ENCODE measurements around the gene ZBTB39. TPM values are rescaled to one million over a fixed set of nuclear protein-coding genes. Genes with fewer than 3 reads are reported as not detected.

Gene ZBTB39
- total RNA-seq, 1 experiment from 2014 or later, result 3.6 TPM

DNA sequence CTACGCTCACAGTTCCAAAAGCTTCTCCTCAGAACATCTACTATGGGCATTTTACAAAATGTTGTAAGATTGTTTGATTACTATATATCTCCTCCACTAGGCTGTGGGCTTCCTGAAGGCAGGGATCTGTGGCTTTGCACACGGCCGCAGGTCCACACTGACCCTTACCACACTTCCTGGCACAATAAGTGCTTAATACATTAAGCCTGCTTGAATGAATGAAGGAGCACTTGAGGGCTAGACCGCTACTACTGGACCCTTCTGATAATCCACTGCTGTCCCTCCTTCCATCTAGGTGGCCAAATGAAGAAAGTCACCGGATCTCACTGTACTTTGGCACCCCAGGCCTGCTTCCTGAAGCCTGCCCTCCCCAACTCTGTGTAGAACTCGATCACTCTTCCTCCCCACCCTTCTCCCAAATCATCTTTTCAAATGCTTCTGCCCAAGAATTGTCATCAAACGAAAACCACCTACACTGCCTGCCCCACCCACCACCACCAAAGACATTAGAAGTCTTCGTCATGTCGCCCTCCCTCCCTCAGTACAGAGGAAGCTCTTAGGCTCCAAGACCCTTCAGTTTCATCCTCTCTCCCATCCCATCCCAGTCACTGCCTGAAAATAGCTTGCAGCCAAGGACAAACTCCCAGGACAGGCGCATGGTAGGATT lies 596 bp upstream of the ZBTB39 start:
- Histone ChIP-seq H3K4me2 (ENCODE audit: low read length) (peak overlapping the region; percentile 72), H3K9ac (ENCODE audit: low read length) (no peak overlapping the region), H2AFZ (ENCODE audit: low read length) (peak overlapping the region; percentile 68), H3F3A (ENCODE audit: low read length, unreplicated experiment) (peaks cover 3% of the 10 kb centered on the region), H3K4me3 (ENCODE audit: low read length) (peak overlapping the region; percentile 54), H3K79me2 (ENCODE audit: low read length) (peaks cover 36% of the 10 kb centered on the region), H3K4me1 (ENCODE audit: insufficient read depth, low read length) (peaks cover 23% of the 10 kb centered on the region), H3K9me2 (replicated peaks; ENCODE audit: low read length) (no peaks in the 10 kb centered on the region), H3K36me3 (ENCODE audit: low read depth, low read length) (peaks cover 16% of the 10 kb centered on the region; the same call in 1 of the 2 replicates), H3K27ac (ENCODE audit: low read length) (no peak overlapping the region), H3K27me3 (ENCODE audit: low read length) (no peaks in the 10 kb centered on the region), H4K20me1 (ENCODE audit: low read length) (no peaks in the 10 kb centered on the region), H3K9me3 (ENCODE audit: low read length) (no peaks in the 10 kb centered on the region)
- no peak for TF ChIP-seq CTCF (conservative IDR thresholded peaks at IDR 0.05; ENCODE audit: low read depth, low read length)
- TF ChIP-seq EZH2 (IDR thresholded peaks at IDR 0.05; ENCODE audit: low read length, unreplicated experiment), result no peak
- TF ChIP-seq EZH2phosphoT487 (IDR thresholded peaks at IDR 0.05; ENCODE audit: borderline replicate concordance, low read length), result no peak
- intact Hi-C loops (cut with micrococcal nuclease), result loop anchor here (5.0 kb wide), 1 partner anchor 250 kb away; no protein-coding TSS in a partner anchor
- BruUV-seq (replicated peaks), result no TSS peak
- ATAC-seq (no peak), DNase-seq (no peak)
- POLR2A ChIA-PET (ENCODE audit: unreplicated experiment), result no interaction called here
- CTCF ChIA-PET, result interaction anchor here (0.5 kb wide), 1 partner anchor 1011 kb away, joined by 6 read pairs; no protein-coding TSS in a partner anchor

DNA sequence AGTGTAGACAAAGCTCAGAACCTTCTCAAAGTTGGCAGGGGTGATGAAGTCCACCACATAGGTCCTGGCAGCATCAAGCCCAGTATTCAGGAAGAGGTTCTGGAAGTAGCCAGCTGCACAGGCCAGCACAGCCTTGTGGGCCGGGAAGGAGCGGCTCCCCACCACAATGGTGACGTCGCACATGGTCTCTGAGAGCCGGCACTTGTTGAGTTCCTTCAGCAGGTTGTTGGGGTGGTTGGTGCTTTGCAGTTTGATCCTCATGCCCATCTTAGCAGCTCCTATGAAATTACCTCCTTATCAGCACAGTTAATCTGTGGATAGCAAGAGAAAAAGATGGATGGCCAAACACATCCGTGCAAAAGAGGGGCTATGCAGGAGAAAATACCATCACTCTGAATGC lies 1.7 kb downstream of the ZBTB39 start:
- no TSS peak for BruUV-seq (replicated peaks)
- no peak for ATAC-seq
- Histone ChIP-seq H4K20me1 (ENCODE audit: low read length) (no peaks in the 10 kb centered on the region), H3K4me1 (ENCODE audit: insufficient read depth, low read length) (peaks cover 31% of the 10 kb centered on the region), H3K4me3 (ENCODE audit: low read length) (no peak overlapping the region), H3K9ac (ENCODE audit: low read length) (no peak overlapping the region), H3K36me3 (ENCODE audit: low read depth, low read length) (peaks cover 19% of the 10 kb centered on the region; the same call in 1 of the 2 replicates), H2AFZ (ENCODE audit: low read length) (no peak overlapping the region), H3K9me2 (replicated peaks; ENCODE audit: low read length) (no peaks in the 10 kb centered on the region), H3K27me3 (ENCODE audit: low read length) (no peaks in the 10 kb centered on the region), H3K27ac (ENCODE audit: low read length) (no peak overlapping the region), H3F3A (ENCODE audit: low read length, unreplicated experiment) (peaks cover 3% of the 10 kb centered on the region), H3K79me2 (ENCODE audit: low read length) (peaks cover 49% of the 10 kb centered on the region), H3K9me3 (ENCODE audit: low read length) (no peaks in the 10 kb centered on the region), H3K4me2 (ENCODE audit: low read length) (peak overlapping the region; percentile 88)
- ChIA-PET CTCF (no interaction called here), POLR2A (ENCODE audit: unreplicated experiment) (no interaction called here)
- intact Hi-C loops (cut with micrococcal nuclease), result loop anchor here (5.0 kb wide), 1 partner anchor 247 kb away; no protein-coding TSS in a partner anchor
- no peak for DNase-seq
- TF ChIP-seq EZH2phosphoT487 (IDR thresholded peaks at IDR 0.05; ENCODE audit: borderline replicate concordance, low read length) (no peak), CTCF (conservative IDR thresholded peaks at IDR 0.05; ENCODE audit: low read depth, low read length) (no peak), EZH2 (IDR thresholded peaks at IDR 0.05; ENCODE audit: low read length, unreplicated experiment) (no peak)

GRCh38 chr12:57003395-57003794 lies 3.0 kb downstream of the ZBTB39 start:
- no peak overlapping the region for H3K27ac ChIP-seq (ENCODE audit: low read length)
- no peaks in the 10 kb centered on the region for H3F3A ChIP-seq (ENCODE audit: low read length, unreplicated experiment)
- H2AFZ ChIP-seq (ENCODE audit: low read length), result no peak overlapping the region
- ChIA-PET POLR2A (ENCODE audit: unreplicated experiment) (no interaction called here), CTCF (no interaction called here)
- no TSS peak for BruUV-seq (replicated peaks)
- peaks cover 28% of the 10 kb centered on the region for H3K4me1 ChIP-seq (ENCODE audit: insufficient read depth, low read length)
- H3K36me3 ChIP-seq (ENCODE audit: low read depth, low read length), result peaks cover 19% of the 10 kb centered on the region; the same call in 1 of the 2 replicates
- H3K79me2 ChIP-seq (ENCODE audit: low read length), result peaks cover 49% of the 10 kb centered on the region
- intact Hi-C loops (cut with micrococcal nuclease), result no loop called here
- no peak for DNase-seq
- H3K4me3 ChIP-seq (ENCODE audit: low read length), result no peak overlapping the region
- H3K4me2 ChIP-seq (ENCODE audit: low read length), result no peak overlapping the region
- H3K9me2 ChIP-seq (replicated peaks; ENCODE audit: low read length), result no peaks in the 10 kb centered on the region
- TF ChIP-seq EZH2phosphoT487 (IDR thresholded peaks at IDR 0.05; ENCODE audit: borderline replicate concordance, low read length) (no peak), CTCF (conservative IDR thresholded peaks at IDR 0.05; ENCODE audit: low read depth, low read length) (no peak), EZH2 (IDR thresholded peaks at IDR 0.05; ENCODE audit: low read length, unreplicated experiment) (no peak)
- ATAC-seq, result no peak
- no peaks in the 10 kb centered on the region for H3K9me3 ChIP-seq (ENCODE audit: low read length)
- no peaks in the 10 kb centered on the region for H3K27me3 ChIP-seq (ENCODE audit: low read length)
- H3K9ac ChIP-seq (ENCODE audit: low read length), result no peak overlapping the region
- H4K20me1 ChIP-seq (ENCODE audit: low read length), result no peaks in the 10 kb centered on the region
